Stimulated activated CD8-positive, alpha-beta memory T cell treated with anti-CD3 and anti-CD28 coated beads, Interleukin-4, amount 100 ng/mL, for 1 hour (primary cell): ENCODE measurements around the gene CARD11.

ENCODE experiments used
- DNase-seq, 2 donors: peaks; one replicate each; pipeline ENCODE4 v3.0.0-alpha.2; 2020; ENCODE audit warnings: low read depth in 2 of 2, low spot score in 1 of 2

The CARD11 gene

GRCh38 chr7:2856388-2857169 is 187.1 kb downstream of the CARD11 start:
- DNase-seq: no peak
